GM19035 (cell line): ENCODE measurements around the gene ELAVL4.

ENCODE experiments used
- ATAC-seq: cut with Tn5 transposase; IDR thresholded peaks from one replicate; pipeline ENCODE4 v1.9.1; 2021; ENCODE audit not compliant: unreplicated experiment

The ELAVL4 gene

GRCh38 chr1:50237056-50237455, 128.3 kb downstream of the ELAVL4 start:
- no peak for ATAC-seq

GRCh38 chr1:50243939-50244338, 135.2 kb downstream of the ELAVL4 start:
- ATAC-seq, result no peak

DNA sequence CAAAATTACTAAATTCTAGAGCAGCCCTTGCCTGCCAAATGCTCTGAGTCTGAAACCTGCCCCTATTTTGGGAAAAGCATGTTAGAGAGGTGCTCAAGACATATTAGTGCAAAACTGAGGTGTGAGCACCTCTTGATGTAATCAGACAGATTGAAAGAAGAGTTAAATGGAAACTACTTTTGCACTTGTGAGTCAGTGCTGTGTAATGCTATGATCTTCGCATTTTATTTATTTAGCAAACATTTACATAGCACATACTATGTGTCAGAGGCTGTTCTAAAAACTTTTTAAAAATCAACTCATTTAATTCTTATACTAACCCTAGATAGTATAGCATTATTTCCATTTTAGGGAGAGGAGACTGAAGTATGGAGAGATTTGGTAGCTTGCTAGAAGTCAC, 138.1 kb downstream of the ELAVL4 start:
- no peak for ATAC-seq

DNA sequence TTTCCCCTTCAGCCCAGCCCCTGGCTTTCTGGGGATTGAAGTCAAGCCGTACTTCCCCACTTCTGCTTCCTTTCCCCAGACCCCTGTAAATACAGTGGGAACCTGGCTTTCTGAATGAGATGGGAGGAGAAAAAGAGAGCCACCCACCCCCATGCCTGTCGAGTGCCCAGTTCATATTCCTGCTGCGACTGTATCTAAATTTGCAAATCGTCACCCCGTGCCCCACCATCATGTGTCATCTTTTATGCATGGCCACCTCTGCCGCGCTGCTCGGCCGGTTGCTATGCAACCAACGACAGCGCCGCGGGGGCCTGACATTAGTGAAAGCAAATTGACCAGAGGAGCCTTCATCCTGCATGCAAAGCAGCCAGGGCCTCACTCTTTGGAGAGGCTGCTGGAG, 143.0 kb downstream of the ELAVL4 start:
- ATAC-seq, result peak; percentile 94

- ATAC-seq, result no peak
Observed at GRCh38 chr1:50252196-50252595, 143.5 kb downstream of the ELAVL4 start.
